Osteocyte (in vitro differentiated cells): Measurements from ENCODE around the gene TBL3. TPM values are rescaled to one million over a fixed set of nuclear protein-coding genes. Genes with fewer than 3 reads are reported as not detected.

Experiments
- DNase-seq: peaks from one replicate; pipeline ENCODE4 v3.0.0; 2021; ENCODE audit warnings: mixed read lengths; ENCODE audit not compliant: unreplicated experiment; ENCODE audit errors: extremely low spot score
- H3K27ac Mint-ChIP-seq: one replicate; pipeline ENCODE4 v1.8.0; 2021; ENCODE audit warnings: mild to moderate bottlenecking, mixed read lengths; ENCODE audit not compliant: unreplicated experiment
- H3K27me3 Mint-ChIP-seq: one replicate; pipeline ENCODE4 v1.8.0; 2021; ENCODE audit warnings: mixed read lengths; ENCODE audit not compliant: unreplicated experiment
- H3K36me3 Mint-ChIP-seq: one replicate; pipeline ENCODE4 v1.8.0; 2021; ENCODE audit warnings: mixed read lengths; ENCODE audit not compliant: unreplicated experiment
- H3K4me1 Mint-ChIP-seq: one replicate; pipeline ENCODE4 v1.8.0; 2021; ENCODE audit warnings: mixed read lengths; ENCODE audit not compliant: unreplicated experiment
- H3K4me3 Mint-ChIP-seq: one replicate; pipeline ENCODE4 v1.8.0; 2021; ENCODE audit warnings: mild to moderate bottlenecking, moderate library complexity, mixed read lengths; ENCODE audit not compliant: unreplicated experiment
- H3K9me3 Mint-ChIP-seq: one replicate; pipeline ENCODE4 v1.8.0; 2021; ENCODE audit warnings: mixed read lengths; ENCODE audit not compliant: unreplicated experiment
- CTCF ChIP-seq: fragments of 200-600 bp; sonication (generic); IDR thresholded peaks from 2 replicates; pipeline ENCODE4 v1.5.0; 2021; ENCODE audit warnings: antibody characterized with exemption, mild to moderate bottlenecking, moderate library complexity
- total RNA-seq: library from RNA; stranded (reverse); gene quantifications from 2 replicates; pipeline ENCODE4 v1.2.1, GENCODE V29; 2021

The TBL3 gene
- total RNA-seq, 1 donor from 2014 or later = 32.0 TPM

- Mint-ChIP-seq H3K4me1 (peaks cover 19% of the 10 kb centered on the region), H3K27me3 (no peaks in the 10 kb centered on the region), H3K27ac (peak overlapping the region; percentile 25), H3K36me3 (no peaks in the 10 kb centered on the region), H3K4me3 (peak overlapping the region; percentile 85), H3K9me3 (no peaks in the 10 kb centered on the region)
- DNase-seq = no peak
- no peak for TF ChIP-seq CTCF
Observed at GRCh38 chr16:1944612-1945199, 27.1 kb upstream of the TBL3 start.

GRCh38 chr16:1945559-1946391 lies 26.1 kb upstream of the TBL3 start:
- Mint-ChIP-seq H3K4me1 (peaks cover 19% of the 10 kb centered on the region), H3K27me3 (no peaks in the 10 kb centered on the region), H3K4me3 (no peak overlapping the region), H3K9me3 (no peaks in the 10 kb centered on the region), H3K27ac (no peak overlapping the region), H3K36me3 (no peaks in the 10 kb centered on the region)
- no peak for DNase-seq
- TF ChIP-seq CTCF = no peak

GRCh38 chr16:1946495-1947368 lies 25.1 kb upstream of the TBL3 start:
- no peaks in the 10 kb centered on the region for H3K36me3 Mint-ChIP-seq
- no peak overlapping the region for H3K4me3 Mint-ChIP-seq
- no peak for DNase-seq
- no peaks in the 10 kb centered on the region for H3K27me3 Mint-ChIP-seq
- H3K9me3 Mint-ChIP-seq = no peaks in the 10 kb centered on the region
- H3K27ac Mint-ChIP-seq = no peak overlapping the region
- TF ChIP-seq CTCF = no peak
- H3K4me1 Mint-ChIP-seq = peaks cover 15% of the 10 kb centered on the region

GRCh38 chr16:1947369-1947670 lies 24.5 kb upstream of the TBL3 start:
- no peak overlapping the region for H3K4me3 Mint-ChIP-seq
- no peak for TF ChIP-seq CTCF
- no peaks in the 10 kb centered on the region for H3K9me3 Mint-ChIP-seq
- H3K4me1 Mint-ChIP-seq = peaks cover 9% of the 10 kb centered on the region
- H3K27me3 Mint-ChIP-seq = no peaks in the 10 kb centered on the region
- no peaks in the 10 kb centered on the region for H3K36me3 Mint-ChIP-seq
- DNase-seq = no peak
- no peak overlapping the region for H3K27ac Mint-ChIP-seq

- no peak for DNase-seq
Observed at GRCh38 chr16:1949507-1949906, 22.3 kb upstream of the TBL3 start.

More at GRCh38 chr16:1949507-1949906, 22.3 kb upstream of the TBL3 start:
- TF ChIP-seq CTCF = no peak
- Mint-ChIP-seq H3K4me1 (no peaks in the 10 kb centered on the region), H3K27me3 (no peaks in the 10 kb centered on the region), H3K4me3 (no peak overlapping the region), H3K27ac (no peak overlapping the region), H3K36me3 (no peaks in the 10 kb centered on the region), H3K9me3 (no peaks in the 10 kb centered on the region)
